BLaER1 treated with 17β-estradiol and CSF1 and Interleukin-3, amounts not matched to agents 10 nM and 100 nM (cell line): ENCODE measurements around the gene MYRFL.

Experiments used
- H3K27ac ChIP-seq, 11 experiments: shearing (Covaris generic); formaldehyde crosslinking; 2 replicates each; pipeline ENCODE4 v1.8.1; 2022
- H3K27me3 ChIP-seq, 11 experiments: shearing (Covaris generic); formaldehyde crosslinking; 2 replicates each; pipeline ENCODE4 v1.8.1; 2022
- H3K36me3 ChIP-seq, 11 experiments: shearing (Covaris generic); formaldehyde crosslinking; 2 replicates each; pipeline ENCODE4 v1.8.1; 2022
- H3K4me1 ChIP-seq, 10 experiments: shearing (Covaris generic); formaldehyde crosslinking; 2 replicates each; pipeline ENCODE4 v1.8.1; 2022
- H3K4me2 ChIP-seq, 11 experiments: shearing (Covaris generic); formaldehyde crosslinking; 2 replicates each; pipeline ENCODE4 v1.8.1; 2022
- H3K4me3 ChIP-seq, 10 experiments: shearing (Covaris generic); formaldehyde crosslinking; 2 replicates each; pipeline ENCODE4 v1.8.1; 2022
- H3K9ac ChIP-seq, 11 experiments: shearing (Covaris generic); formaldehyde crosslinking; 2 replicates each; pipeline ENCODE4 v1.8.1; 2022
- H3K9me3 ChIP-seq, 11 experiments: shearing (Covaris generic); formaldehyde crosslinking; replicated peaks in 1 of 11; 2 replicates each; pipeline ENCODE4 v1.8.1; 2022
- H4K20me1 ChIP-seq, 11 experiments: shearing (Covaris generic); formaldehyde crosslinking; 2 replicates each; pipeline ENCODE4 v1.8.1; 2022
- Cebpa-rat ChIP-seq, 11 experiments: shearing (Covaris generic); IDR thresholded peaks; 2 replicates each; pipeline ENCODE4 v1.8.1; 2022

MYRFL gene

GRCh38 chr12:69866698-69867097, 41.7 kb downstream of the MYRFL start:
- TF ChIP-seq Cebpa-rat (IDR thresholded peaks at IDR 0.05): no peak
- H3K4me1 ChIP-seq: no peaks in the 10 kb centered on the region
- no peaks in the 10 kb centered on the region for H3K9me3 ChIP-seq
- H3K27ac ChIP-seq: no peak overlapping the region
- H3K4me2 ChIP-seq: no peak overlapping the region
- no peaks in the 10 kb centered on the region for H3K36me3 ChIP-seq
- H3K4me3 ChIP-seq: no peak overlapping the region
- H4K20me1 ChIP-seq: no peaks in the 10 kb centered on the region
- no peaks in the 10 kb centered on the region for H3K27me3 ChIP-seq
- no peak overlapping the region for H3K9ac ChIP-seq

GRCh38 chr12:69868695-69869094, 43.7 kb downstream of the MYRFL start:
- Histone ChIP-seq H4K20me1 (no peaks in the 10 kb centered on the region), H3K9ac (no peak overlapping the region), H3K27me3 (no peaks in the 10 kb centered on the region), H3K36me3 (no peaks in the 10 kb centered on the region), H3K4me2 (no peak overlapping the region), H3K9me3 (no peaks in the 10 kb centered on the region), H3K4me1 (peaks cover 0 to 12% (median 0%) of the 10 kb centered on the region in 10 experiments; a peak in 5 of 20 replicates), H3K27ac (no peak overlapping the region), H3K4me3 (no peak overlapping the region)
- no peak for TF ChIP-seq Cebpa-rat (IDR thresholded peaks at IDR 0.05)

GRCh38 chr12:69872804-69873203, 47.8 kb downstream of the MYRFL start:
- Histone ChIP-seq H3K27me3 (no peaks in the 10 kb centered on the region), H3K27ac (no peak overlapping the region), H3K4me3 (no peak overlapping the region), H4K20me1 (no peaks in the 10 kb centered on the region), H3K9me3 (no peaks in the 10 kb centered on the region), H3K4me2 (peak overlapping the region in 2 of 11 experiments; percentile 10; a peak in 2 of 22 replicates), H3K4me1 (peaks cover 0 to 14% (median 0%) of the 10 kb centered on the region in 10 experiments; a peak in 5 of 20 replicates), H3K36me3 (no peaks in the 10 kb centered on the region), H3K9ac (no peak overlapping the region)
- TF ChIP-seq Cebpa-rat (IDR thresholded peaks at IDR 0.05): peak in 8 of 11 experiments; percentile 31 to 84 (median 72); a peak in 11 of 22 replicates

- Histone ChIP-seq H3K9me3 (no peaks in the 10 kb centered on the region), H3K9ac (no peak overlapping the region), H4K20me1 (no peaks in the 10 kb centered on the region), H3K4me3 (no peak overlapping the region), H3K4me2 (peak overlapping the region in 3 of 11 experiments; percentile 3 to 10 (median 10); a peak in 3 of 22 replicates), H3K27me3 (no peaks in the 10 kb centered on the region), H3K36me3 (no peaks in the 10 kb centered on the region), H3K4me1 (peaks cover 0 to 14% (median 0%) of the 10 kb centered on the region in 10 experiments; a peak in 5 of 20 replicates), H3K27ac (no peak overlapping the region)
- no peak for TF ChIP-seq Cebpa-rat (IDR thresholded peaks at IDR 0.05)
Observed at GRCh38 chr12:69873429-69873828, 48.4 kb downstream of the MYRFL start.

GRCh38 chr12:69874606-69875005, 49.6 kb downstream of the MYRFL start:
- Histone ChIP-seq H3K36me3 (no peaks in the 10 kb centered on the region), H4K20me1 (no peaks in the 10 kb centered on the region), H3K4me2 (no peak overlapping the region), H3K4me3 (no peak overlapping the region), H3K27me3 (no peaks in the 10 kb centered on the region), H3K4me1 (peaks cover 0 to 14% (median 5%) of the 10 kb centered on the region in 10 experiments; a peak in 11 of 20 replicates), H3K27ac (no peak overlapping the region), H3K9me3 (no peaks in the 10 kb centered on the region), H3K9ac (no peak overlapping the region)
- TF ChIP-seq Cebpa-rat (IDR thresholded peaks at IDR 0.05): no peak

- H3K27ac ChIP-seq: no peak overlapping the region
- no peak overlapping the region for H3K4me2 ChIP-seq
- no peaks in the 10 kb centered on the region for H3K27me3 ChIP-seq
- H4K20me1 ChIP-seq: no peaks in the 10 kb centered on the region
- H3K4me3 ChIP-seq: no peak overlapping the region
- no peak overlapping the region for H3K9ac ChIP-seq
- no peak for TF ChIP-seq Cebpa-rat (IDR thresholded peaks at IDR 0.05)
- no peaks in the 10 kb centered on the region for H3K9me3 ChIP-seq
- peaks cover 0 to 14% (median 5%) of the 10 kb centered on the region in 10 experiments; a peak in 11 of 20 replicates for H3K4me1 ChIP-seq
- H3K36me3 ChIP-seq: no peaks in the 10 kb centered on the region
Observed at GRCh38 chr12:69875416-69875935, 50.4 kb downstream of the MYRFL start.

- Histone ChIP-seq H3K36me3 (no peaks in the 10 kb centered on the region), H3K4me1 (peaks cover 0 to 6% (median 2%) of the 10 kb centered on the region in 10 experiments; a peak in 6 of 20 replicates), H3K4me2 (peak overlapping the region; percentile 9 to 86 (median 54); a peak in 19 of 22 replicates), H3K27me3 (no peaks in the 10 kb centered on the region), H4K20me1 (no peaks in the 10 kb centered on the region), H3K9me3 (no peaks in the 10 kb centered on the region), H3K4me3 (no peak overlapping the region), H3K27ac (no peak overlapping the region), H3K9ac (peak overlapping the region in 3 of 11 experiments; percentile 16 to 23 (median 21); a peak in 1 of 22 replicates)
- TF ChIP-seq Cebpa-rat (IDR thresholded peaks at IDR 0.05): no peak
Observed at GRCh38 chr12:69879007-69879960, 54.3 kb downstream of the MYRFL start.

GRCh38 chr12:69880571-69880970, 55.5 kb downstream of the MYRFL start:
- no peak overlapping the region for H3K9ac ChIP-seq
- H3K4me1 ChIP-seq: peaks cover 0 to 10% (median 4%) of the 10 kb centered on the region in 10 experiments; a peak in 9 of 20 replicates
- no peaks in the 10 kb centered on the region for H4K20me1 ChIP-seq
- TF ChIP-seq Cebpa-rat (IDR thresholded peaks at IDR 0.05): no peak
- no peaks in the 10 kb centered on the region for H3K9me3 ChIP-seq
- H3K27me3 ChIP-seq: no peaks in the 10 kb centered on the region
- H3K4me2 ChIP-seq: no peak overlapping the region
- no peaks in the 10 kb centered on the region for H3K36me3 ChIP-seq
- no peak overlapping the region for H3K4me3 ChIP-seq
- no peak overlapping the region for H3K27ac ChIP-seq

- Histone ChIP-seq H3K4me3 (no peak overlapping the region), H4K20me1 (no peaks in the 10 kb centered on the region), H3K4me2 (no peak overlapping the region), H3K36me3 (no peaks in the 10 kb centered on the region), H3K27me3 (no peaks in the 10 kb centered on the region), H3K27ac (no peak overlapping the region), H3K9ac (no peak overlapping the region), H3K9me3 (no peaks in the 10 kb centered on the region), H3K4me1 (peaks cover 0 to 17% (median 4%) of the 10 kb centered on the region in 10 experiments; a peak in 9 of 20 replicates)
- TF ChIP-seq Cebpa-rat (IDR thresholded peaks at IDR 0.05): no peak
Observed at GRCh38 chr12:69881771-69882170, 56.7 kb downstream of the MYRFL start.
